Head of caudate nucleus (tissue), 42 donors: ENCODE data around the gene RLN1.
A peak's percentile ranks its signal among the peaks of the same experiment; 100 is the strongest.
"Not testable (repeated sequence)": the region's sequence is repeated elsewhere in the genome, so short reads cannot be mapped to it uniquely, and the experiment has no call there.

Source experiments
- DNase-seq, 42 donors: peaks; one replicate each; pipeline versions ENCODE4 v3.0.0 to v3.0.0-alpha.2; 2020 to 2021; ENCODE audit warnings: mixed read lengths in 7 of 42
- intact Hi-C: fragments of 100-400 bp; cut with DNase I; formaldehyde crosslinking; loops from one replicate; pipeline ENCODE4 v1.15.0; 2022

The RLN1 gene

GRCh38 chr9:5331276-5331675, 8.4 kb downstream of the RLN1 start:
- intact Hi-C loops, DNase-seq: not testable (repeated sequence)

- DNase-seq: no peak
- intact Hi-C loops: no loop called here
Observed at GRCh38 chr9:5326893-5327548, 12.7 kb downstream of the RLN1 start.

DNA sequence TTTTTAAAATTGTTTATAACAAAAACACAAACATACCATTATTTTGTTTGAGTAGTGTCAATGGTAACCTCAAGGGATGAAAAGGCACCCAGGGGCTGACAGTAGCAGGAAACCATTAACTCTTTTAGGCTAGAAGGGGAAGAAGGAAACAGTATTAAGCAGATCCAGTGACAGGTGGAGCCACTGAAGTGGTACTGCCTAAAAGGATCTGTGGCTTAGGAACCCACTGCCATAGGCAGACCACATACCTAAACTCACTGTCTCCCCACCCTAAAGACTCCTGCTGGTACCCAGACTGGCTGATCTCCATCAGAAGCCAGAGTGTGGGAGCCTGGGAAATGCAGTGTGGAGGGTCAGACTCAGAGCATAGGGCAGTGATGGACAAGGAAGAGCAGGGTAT, 13.5 kb downstream of the RLN1 start:
- intact Hi-C loops: no loop called here

DNA sequence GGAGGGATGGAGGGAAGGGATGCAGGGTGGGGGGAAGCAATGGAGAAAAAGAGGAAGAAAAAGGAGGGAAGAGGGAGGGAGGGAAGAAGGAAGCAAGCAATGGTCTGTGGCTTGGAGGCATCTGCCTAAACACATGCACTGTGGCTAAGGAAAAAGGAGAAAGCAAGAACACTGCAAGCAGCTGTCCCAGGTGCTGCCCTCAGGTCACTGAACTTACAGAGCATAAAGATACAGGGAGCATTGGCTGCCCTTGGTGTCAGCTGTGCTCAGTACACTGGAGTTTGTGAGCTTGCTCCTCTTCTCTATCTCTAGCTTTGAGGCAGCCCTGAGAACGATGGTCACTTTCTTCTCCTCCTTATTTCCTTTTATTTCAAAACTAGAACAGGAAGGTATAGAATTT, 18.1 kb downstream of the RLN1 start:
- intact Hi-C loops: not testable (repeated sequence)

More for the DNA sequence above, 13.5 kb downstream of the RLN1 start:
- DNase-seq: no peak

GRCh38 chr9:5321058-5321457, 18.6 kb downstream of the RLN1 start:
- no peak for DNase-seq
- intact Hi-C loops: no loop called here

More for the DNA sequence above, 18.1 kb downstream of the RLN1 start:
- DNase-seq: not testable (repeated sequence)

GRCh38 chr9:5316406-5316805, 23.3 kb downstream of the RLN1 start:
- intact Hi-C loops: loop anchor here (10.0 kb wide), 1 partner anchor 68 kb away; no protein-coding TSS in a partner anchor

GRCh38 chr9:5315187-5315923, 24.3 kb downstream of the RLN1 start:
- DNase-seq: no peak
- intact Hi-C loops: loop anchor here (10.0 kb wide), 1 partner anchor 69 kb away; no protein-coding TSS in a partner anchor

More at GRCh38 chr9:5316406-5316805, 23.3 kb downstream of the RLN1 start:
- DNase-seq: not testable (repeated sequence)

GRCh38 chr9:5310851-5311250, 28.8 kb downstream of the RLN1 start:
- intact Hi-C loops: loop anchor here (10.0 kb wide), 1 partner anchor 74 kb away; no protein-coding TSS in a partner anchor
- no peak for DNase-seq

DNA sequence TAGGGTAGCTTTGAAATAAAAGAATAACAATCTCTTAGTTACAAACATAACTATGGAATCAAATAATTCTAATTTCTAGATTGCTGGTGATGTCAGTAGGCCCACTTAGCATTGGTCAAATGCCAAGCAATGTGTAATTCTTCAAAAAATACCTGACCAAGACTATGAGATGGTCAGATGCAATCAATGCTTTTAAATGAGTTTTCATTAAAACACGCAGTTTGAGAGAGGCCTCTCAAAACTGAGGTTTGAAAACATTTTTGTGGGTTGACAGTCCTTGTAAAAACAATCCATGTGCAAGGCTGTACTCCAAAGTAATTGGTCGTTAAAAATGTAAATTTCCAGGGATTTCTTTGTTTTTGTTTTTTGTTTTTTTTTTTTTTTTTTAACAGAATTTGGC, 33.9 kb downstream of the RLN1 start:
- intact Hi-C loops: no loop called here
- no peak for DNase-seq

GRCh38 chr9:5303840-5304795, 35.6 kb downstream of the RLN1 start, which contains the start of gene RLN2:
Gene RLN2, minus strand, starts transcription at chr9:5304716. Its CDS starts 136 bp downstream, at chr9:5304580.
- intact Hi-C loops: not testable (repeated sequence)
- peak in 5 of 42 donors; percentile 2 to 9 (median 8) for DNase-seq

- intact Hi-C loops: no loop called here
- DNase-seq: no peak
Observed at GRCh38 chr9:5301544-5301943, 38.1 kb downstream of the RLN1 start.

- no peak for DNase-seq
- intact Hi-C loops: no loop called here
Observed at GRCh38 chr9:5292141-5292540, 47.5 kb downstream of the RLN1 start.

DNA sequence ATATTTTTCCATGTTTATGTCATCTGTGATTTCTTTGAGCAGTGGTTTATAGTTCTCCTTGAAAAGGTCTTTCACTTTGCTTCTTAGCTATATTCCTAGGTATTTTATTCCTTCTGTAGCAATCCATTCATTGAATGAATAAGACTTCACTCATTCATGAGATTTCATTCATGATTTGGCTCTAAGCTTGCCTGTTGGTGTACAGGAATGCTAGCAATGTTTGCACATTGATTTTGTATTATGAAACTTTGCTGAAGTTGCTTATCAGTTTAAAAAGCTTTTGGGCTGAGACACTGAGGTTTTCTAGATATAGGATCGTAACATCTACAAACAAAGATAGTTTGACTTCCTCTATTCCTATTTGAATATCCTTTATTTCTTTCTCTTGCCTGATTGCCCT, 51.1 kb downstream of the RLN1 start:
- intact Hi-C loops: no loop called here
- no peak for DNase-seq

DNA sequence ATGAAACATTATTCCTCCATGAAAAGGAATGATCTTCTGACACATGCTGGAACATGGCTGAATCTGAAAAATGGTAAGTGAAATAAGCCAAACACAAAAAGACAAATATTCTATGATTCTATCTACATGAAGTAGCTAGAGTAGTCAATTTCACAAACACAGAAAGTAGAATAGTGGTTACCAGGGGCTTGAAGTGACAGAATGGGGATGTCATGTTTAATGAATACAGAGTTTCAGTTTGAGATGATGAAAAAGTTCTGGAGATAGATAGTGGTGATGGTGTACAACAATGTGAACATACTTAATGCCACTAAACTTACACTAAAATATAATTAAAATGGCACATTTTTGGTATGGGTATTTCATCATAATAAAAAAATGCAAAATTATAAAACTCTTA, 53.4 kb downstream of the RLN1 start:
- no peak for DNase-seq
- intact Hi-C loops: no loop called here
